ENCODE data around the gene TUBB4A.

Gene TUBB4A

GRCh38 chr19:6471076-6471475, 31.0 kb downstream of the TUBB4A start:
- TF ChIP-seq CTCF (IDR thresholded peaks at IDR 0.05; ENCODE audit: low read depth, low read length) = no peak
- DNase-seq (ENCODE audit: extremely low read depth, low read depth) = no peak

DNA sequence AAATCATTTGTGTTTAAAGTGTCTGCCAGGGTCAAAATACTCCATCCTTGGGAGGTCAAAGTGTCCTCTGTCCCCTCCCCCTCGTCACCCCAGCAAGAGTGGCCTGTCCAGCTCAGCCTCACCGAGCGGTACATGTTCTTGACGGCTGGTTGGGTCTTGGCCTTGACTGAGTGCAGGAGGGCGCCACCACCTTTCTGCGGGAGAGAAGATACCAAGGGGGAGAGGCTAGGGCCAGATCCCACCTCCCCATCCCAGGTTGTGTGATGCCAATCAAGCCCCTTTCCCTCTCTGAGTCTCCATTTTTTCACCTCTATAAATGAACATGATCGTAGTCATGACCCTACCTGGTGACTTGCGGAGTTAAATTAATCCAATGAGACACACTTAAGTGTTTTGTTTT, 31.9 kb downstream of the TUBB4A start:
- TF ChIP-seq CTCF (IDR thresholded peaks at IDR 0.05; ENCODE audit: low read depth, low read length) = no peak
- no peak for DNase-seq (ENCODE audit: extremely low read depth, low read depth)

GRCh38 chr19:6467384-6467783, 34.7 kb downstream of the TUBB4A start:
- DNase-seq (ENCODE audit: extremely low read depth, low read depth) = no peak
- no peak for TF ChIP-seq CTCF (IDR thresholded peaks at IDR 0.05; ENCODE audit: low read depth, low read length)

GRCh38 chr19:6466526-6467248, 35.4 kb downstream of the TUBB4A start:
- no peak for DNase-seq (ENCODE audit: extremely low read depth, low read depth)
- no peak for TF ChIP-seq CTCF (IDR thresholded peaks at IDR 0.05; ENCODE audit: low read depth, low read length)

DNA sequence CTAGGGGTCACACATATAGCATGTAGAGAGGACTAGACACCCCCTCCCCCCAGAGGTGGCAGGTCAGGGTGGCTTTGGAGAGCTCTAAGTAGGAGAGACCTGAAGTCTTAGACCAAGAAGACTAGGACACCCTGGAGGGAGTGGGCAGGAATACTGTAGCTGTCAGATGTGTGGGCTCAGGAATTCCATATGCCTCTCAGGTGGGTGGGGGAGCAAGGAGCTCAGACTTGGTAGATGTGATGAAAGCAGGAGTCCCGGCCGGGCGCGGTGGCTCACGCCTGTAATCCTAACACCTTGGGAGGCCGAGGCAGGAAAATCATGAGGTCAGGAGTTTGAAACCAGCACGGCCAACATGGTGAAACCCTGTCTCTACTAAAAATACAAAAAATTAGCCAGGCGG, 36.4 kb downstream of the TUBB4A start:
- no peak for TF ChIP-seq CTCF (IDR thresholded peaks at IDR 0.05; ENCODE audit: low read depth, low read length)

DNA sequence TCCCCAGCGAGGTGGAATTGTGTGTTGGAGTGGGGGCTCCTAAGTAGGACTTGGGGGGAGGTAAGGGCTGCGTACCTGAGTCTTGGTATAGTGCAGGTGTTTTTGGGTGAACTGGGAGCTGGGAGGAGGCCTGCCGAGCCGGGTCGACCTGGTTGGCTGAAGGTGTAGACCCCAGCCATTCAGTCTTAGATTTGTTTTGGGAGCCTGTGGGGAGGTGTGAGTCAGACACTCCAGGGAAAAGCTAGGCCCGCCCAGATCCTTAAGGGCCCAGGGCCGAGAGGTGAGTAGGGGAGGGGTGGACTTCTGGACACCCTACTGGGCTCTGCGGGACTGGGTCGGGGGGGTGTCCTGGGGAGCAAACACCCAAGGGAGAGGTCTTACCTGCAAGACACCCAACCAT, 37.1 kb downstream of the TUBB4A start:
- TF ChIP-seq CTCF (IDR thresholded peaks at IDR 0.05; ENCODE audit: low read depth, low read length) = no peak
- no peak for DNase-seq (ENCODE audit: extremely low read depth, low read depth)

More for the DNA sequence above, 36.4 kb downstream of the TUBB4A start:
- DNase-seq (ENCODE audit: extremely low read depth, low read depth) = no peak

DNA sequence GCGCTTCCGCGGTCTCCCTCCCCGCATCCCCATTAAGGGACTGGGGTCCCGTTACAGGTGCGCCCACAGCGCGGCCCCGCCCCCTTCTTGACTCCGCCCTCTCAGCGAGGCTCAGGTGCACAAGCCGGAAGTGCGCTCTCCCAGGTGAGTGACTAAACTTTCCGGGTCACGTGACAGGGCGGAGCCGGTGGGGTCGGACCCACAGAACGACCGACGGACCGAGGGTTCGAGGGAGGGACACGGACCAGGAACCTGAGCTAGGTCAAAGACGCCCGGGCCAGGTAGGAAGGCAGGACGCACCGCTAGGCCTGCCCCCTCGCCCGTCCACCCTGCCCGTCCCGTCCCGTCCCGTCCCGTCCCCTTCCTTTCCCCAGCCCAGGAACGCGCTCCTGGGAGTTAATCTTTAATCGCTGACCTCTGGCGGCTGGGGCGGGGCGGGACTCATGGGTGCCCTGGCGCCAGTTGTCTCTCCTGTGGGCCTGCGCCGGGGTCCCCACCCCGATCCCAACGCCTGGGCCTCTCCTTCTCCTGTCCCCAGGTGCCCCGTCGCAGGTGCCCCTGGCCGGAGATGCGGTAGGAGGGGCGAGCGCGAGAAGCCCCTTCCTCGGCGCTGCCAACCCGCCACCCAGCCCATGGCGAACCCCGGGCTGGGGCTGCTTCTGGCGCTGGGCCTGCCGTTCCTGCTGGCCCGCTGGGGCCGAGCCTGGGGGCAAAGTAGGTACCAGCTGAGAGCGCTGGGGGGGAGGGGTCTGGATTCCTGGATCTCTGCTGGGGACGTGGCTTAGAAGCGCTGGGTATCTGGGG, 37.8 kb downstream of the TUBB4A start, which contains the start of gene CRB3:
CRB3 (plus strand) TSS at position 202 of the 804 bp plus-strand sequence; CDS start at position 633, 431 bp downstream.
- DNase-seq (ENCODE audit: extremely low read depth, low read depth) = no peak

More for the DNA sequence above, 37.8 kb downstream of the TUBB4A start, which contains the start of gene CRB3:
- no peak for TF ChIP-seq CTCF (IDR thresholded peaks at IDR 0.05; ENCODE audit: low read depth, low read length)

All from AG09319 (cell line).